Measurements from ENCODE around the gene ST6GALNAC1. TPM values are rescaled to one million over a fixed set of nuclear protein-coding genes. Genes with fewer than 3 reads are reported as not detected.

ST6GALNAC1 gene
- total and polyA plus RNA-seq, 10 of the 15 experiments (the other 5 are each of a cell fraction or from before 2014, with no cell fraction given): 0.08 TPM; not detected in 9

- TF ChIP-seq EP300 (IDR thresholded peaks at IDR 0.05; ENCODE audit: borderline replicate concordance in 1 of 2, control insufficient read depth in 1 of 2, low read depth in 2 of 2, low read length in 2 of 2) (no peak), BCL11A (IDR thresholded peaks at IDR 0.05; ENCODE audit: low read depth, low read length) (no peak), CBFB (IDR thresholded peaks at IDR 0.05; ENCODE audit: low read depth) (no peak), ZNF207 (IDR thresholded peaks at IDR 0.05; ENCODE audit: borderline replicate concordance) (no peak), BRCA1 (IDR thresholded peaks at IDR 0.05; ENCODE audit: low read depth, low read length) (no peak), MTA2 (IDR thresholded peaks at IDR 0.05; ENCODE audit: low read depth) (no peak), RAD21 (IDR thresholded peaks at IDR 0.05; ENCODE audit: insufficient read depth, low read depth, low read length) (no peak), CREB1 (IDR thresholded peaks at IDR 0.05; ENCODE audit: low read depth) (no peak)
- Histone ChIP-seq H3K79me2 (ENCODE audit: control insufficient read depth, insufficient read depth, low read length) (no peaks in the 10 kb centered on the region), H3K9me3 (replicated peaks; ENCODE audit: control insufficient read depth, insufficient read depth, low read length) (no peaks in the 10 kb centered on the region), H3K27me3 (replicated peaks in 1 of 2; ENCODE audit: control insufficient read depth in 2 of 2, insufficient read depth in 2 of 2, low read length in 1 of 2) (no peaks in the 10 kb centered on the region), H3K4me1 (ENCODE audit: control insufficient read depth, insufficient read depth, low read length) (peaks cover 3% of the 10 kb centered on the region; the same call in 1 of the 2 replicates), H3K4me2 (ENCODE audit: control insufficient read depth, insufficient read depth) (no peak overlapping the region), H3K27ac (ENCODE audit: control insufficient read depth, insufficient read depth) (no peak overlapping the region), H3K36me3 (ENCODE audit: control insufficient read depth in 2 of 2, insufficient read depth in 2 of 2, low read length in 1 of 2) (no peaks in the 10 kb centered on the region), H3K9ac (ENCODE audit: control insufficient read depth, insufficient read depth, low read length) (no peak overlapping the region), H2AFZ (ENCODE audit: control insufficient read depth, low read depth, low read length) (no peak overlapping the region), H4K20me1 (ENCODE audit: control insufficient read depth, insufficient read depth) (no peaks in the 10 kb centered on the region), H3K4me3 (no peak overlapping the region)
- ATAC-seq (no peak), DNase-seq (ENCODE audit: low read depth, low spot score) (no peak), FAIRE-seq (no peak)
- 27% methylated on average over 5 of the region's 5 CpGs for WGBS (ENCODE audit: insufficient coverage, insufficient replicate concordance, low lambda C conversion rate, missing lambda C conversion rate)
- no TSS peak for BruUV-seq (replicated peaks)
- ChIA-PET RAD21 (ENCODE audit: unreplicated experiment) (no interaction called here), POLR2A (no interaction called here), CTCF (no interaction called here), SMC1A (ENCODE audit: uncharacterized antibody, unreplicated experiment) (interaction anchor here (1.1 to 1.4 kb wide), 2 partner anchors 16 to 141 kb away, joined by 3 read pairs; no protein-coding TSS in a partner anchor)
- intact Hi-C loops (cut with micrococcal nuclease; ENCODE audit: unreplicated experiment) (no loop called here), in situ Hi-C loops (cut with MboI) (no loop called here)
Observed at GRCh38 chr17:76658242-76658662, 14.7 kb upstream of the ST6GALNAC1 start.
